SW480 (cell line): ENCODE measurements around the gene AMDHD2.
A peak's percentile ranks its signal among the peaks of the same experiment; 100 is the strongest.

Experiments used
- DNase-seq: peaks from one replicate; pipeline ENCODE4 v3.0.0-alpha.2; 2016; ENCODE audit warnings: low spot score

The AMDHD2 gene

DNA sequence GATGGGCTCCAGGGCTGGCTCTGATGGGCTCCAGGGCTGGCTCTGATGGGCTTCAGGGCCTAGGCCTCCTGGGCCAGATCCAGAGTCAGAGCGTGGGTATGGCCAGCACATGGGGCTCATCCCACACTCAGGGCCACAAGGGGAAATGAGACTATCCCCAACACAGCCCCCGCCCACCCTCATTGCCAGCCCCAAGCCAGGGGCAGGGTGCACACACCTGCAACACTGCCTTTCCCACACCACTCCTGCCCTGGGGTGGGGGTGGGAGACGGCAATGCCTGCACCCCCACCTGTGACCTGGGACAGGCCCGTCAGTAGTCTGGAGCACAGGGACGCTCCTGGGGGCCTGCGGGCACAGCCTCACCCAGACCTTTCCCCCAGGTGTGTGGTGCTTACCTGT, 20.7 kb upstream of the AMDHD2 start:
- DNase-seq, result no peak

DNA sequence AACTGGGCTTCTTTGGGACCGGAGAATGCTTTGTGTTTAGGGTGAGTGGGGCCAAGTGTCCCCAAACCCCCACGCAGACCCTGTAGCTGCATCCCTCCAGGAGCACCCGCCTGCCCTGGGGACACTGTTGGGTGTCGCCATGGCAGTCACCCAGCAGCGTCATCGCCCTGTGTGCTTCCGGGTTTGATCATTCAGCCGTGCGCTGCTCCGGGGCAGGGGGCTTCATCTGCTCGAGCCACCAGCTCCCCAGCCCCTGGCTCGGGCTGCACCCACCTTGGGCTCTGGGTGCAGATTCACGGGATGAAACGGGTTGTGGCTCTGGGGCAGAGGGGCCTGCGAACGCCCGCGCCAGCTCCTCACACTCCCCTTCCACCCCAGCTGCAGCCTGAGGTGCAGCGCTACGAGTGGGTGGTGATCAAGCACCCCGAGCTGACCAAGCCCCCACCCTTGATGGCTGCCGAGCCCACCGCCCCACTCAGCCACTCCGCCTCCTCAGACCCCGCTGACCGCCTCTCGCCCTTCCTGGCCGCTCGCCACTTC, 20.2 kb upstream of the AMDHD2 start:
- DNase-seq, result no peak

- no peak for DNase-seq
Measured at GRCh38 chr16:2500430-2500917, 19.7 kb upstream of the AMDHD2 start.

DNA sequence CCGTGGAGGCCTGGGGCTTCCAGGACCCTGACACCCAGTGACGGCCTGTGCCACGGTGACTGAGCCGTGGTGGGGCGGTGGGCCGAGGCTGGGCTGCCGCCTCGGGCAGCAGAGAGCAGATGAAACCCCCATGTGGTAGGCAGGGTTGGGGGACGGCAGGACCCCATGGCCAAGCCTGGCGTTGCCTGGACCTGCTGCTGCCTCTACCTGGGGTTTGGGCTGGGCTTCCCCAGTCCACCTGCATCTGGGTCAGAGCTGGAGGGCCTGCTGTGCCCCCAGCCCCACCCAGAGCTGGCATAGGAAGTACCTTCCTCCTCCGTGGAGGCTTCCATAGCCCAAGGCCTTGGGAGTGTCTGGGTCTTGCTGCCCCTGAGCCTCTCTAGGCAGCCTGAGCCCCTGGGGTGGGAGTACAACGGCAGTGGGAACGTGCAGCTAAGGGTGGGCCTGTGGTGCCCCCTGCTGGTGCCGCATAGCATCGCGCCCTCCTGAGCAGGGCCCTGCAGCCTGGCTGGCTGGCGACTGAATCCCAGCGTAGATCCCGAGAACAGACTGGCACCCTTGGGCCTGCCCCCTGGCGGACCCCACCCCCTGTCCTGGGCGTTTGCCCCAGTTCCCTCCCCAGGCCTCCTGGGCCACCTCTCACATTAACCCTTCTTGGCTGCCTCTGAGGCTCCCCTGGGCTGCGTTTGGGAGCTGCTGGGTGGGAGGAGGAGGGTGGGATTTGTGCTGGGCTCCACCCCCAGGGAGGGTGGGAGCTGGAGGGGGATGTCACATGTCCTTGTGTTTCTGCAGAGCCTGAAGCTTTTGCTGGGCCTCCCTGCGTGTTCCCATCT, 19.0 kb upstream of the AMDHD2 start:
- peak; percentile 65 for DNase-seq

DNA sequence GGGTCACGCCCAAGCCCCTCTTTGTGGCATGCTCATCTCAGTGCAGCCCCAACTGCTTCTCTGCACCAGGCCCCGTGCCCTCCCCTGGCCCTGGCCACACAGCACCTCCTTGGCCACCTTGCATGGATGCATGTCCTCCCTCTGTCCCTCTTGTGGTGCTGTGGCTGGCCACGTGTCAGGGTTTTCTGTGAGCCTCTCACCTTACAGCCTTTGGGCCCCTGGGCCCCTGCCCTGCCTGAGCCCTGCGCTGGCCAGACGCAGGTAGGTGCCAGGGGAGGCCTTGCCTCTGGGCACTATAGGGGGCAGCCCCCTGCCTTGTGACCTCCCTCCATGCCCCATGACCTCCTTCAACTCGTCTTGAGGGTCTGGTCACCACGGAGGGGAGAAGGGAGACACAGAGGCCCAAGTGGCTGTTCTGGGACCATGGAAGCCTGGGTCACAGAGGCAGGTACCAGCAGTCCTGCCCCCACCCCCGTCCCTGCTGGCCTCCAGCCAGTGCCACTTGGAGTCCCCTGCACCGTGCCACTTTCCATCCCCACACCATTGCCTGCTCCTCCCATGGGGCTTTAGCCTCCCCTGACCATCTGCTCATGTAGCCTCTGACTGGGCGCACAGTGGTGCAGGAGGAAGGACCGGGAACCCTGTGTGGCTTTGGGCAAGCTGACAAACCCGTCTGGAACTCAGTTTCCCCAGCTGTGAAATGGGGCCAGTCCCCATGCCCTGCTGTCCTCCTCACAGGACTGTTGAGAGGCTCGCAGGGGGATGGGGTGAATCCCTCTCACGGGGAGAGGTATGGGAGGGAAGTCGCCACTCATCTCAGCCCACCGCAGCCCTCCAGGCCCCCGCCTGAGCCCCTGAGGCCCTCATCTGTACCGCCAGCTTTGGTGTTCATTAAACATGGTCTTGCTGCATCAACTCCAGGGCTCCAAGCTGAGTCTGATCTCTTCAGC, 17.9 kb upstream of the AMDHD2 start:
- no peak for DNase-seq

DNA sequence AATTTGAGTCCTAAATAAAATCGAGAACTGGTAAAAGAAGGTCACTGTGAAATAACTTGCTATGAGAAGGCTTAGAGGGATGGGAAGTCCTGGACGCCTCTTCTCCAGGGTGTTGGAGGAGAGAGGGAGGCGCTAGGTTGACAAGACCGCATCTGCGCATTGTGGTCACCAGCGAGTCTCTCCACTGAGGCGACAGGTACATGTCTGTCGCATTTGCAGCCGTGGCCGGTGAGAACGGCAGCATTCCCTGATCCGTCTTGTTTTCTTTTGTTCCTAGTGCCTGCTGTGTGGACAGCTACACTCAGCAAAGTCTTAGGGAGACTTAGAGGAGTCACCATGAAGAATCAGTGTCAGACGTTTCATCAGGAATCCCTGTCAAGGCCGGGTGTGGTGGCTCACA, 14.5 kb upstream of the AMDHD2 start:
- DNase-seq, result no peak

GRCh38 chr16:2507052-2507659, 13.0 kb upstream of the AMDHD2 start:
- DNase-seq, result no peak

DNA sequence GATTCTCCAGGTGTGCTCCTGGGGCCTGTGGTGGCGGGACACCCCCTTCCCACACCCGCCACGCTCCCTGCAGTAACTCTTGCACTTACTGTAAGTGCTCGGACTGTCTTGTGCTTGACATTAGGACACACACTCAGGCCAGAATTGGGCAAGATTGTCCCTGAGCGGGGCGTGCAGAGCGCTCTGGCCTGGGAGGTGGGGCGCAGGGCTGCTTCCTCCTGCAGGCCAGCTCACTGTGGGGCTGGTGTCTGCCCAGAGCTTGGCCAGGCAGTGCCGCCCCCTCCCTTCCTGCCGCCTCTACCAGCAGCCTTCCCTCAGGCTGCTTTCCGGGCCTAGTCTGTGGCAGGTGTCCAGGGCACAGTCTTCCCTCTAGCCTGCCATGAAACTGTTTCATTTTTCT, 12.5 kb upstream of the AMDHD2 start:
- no peak for DNase-seq

DNA sequence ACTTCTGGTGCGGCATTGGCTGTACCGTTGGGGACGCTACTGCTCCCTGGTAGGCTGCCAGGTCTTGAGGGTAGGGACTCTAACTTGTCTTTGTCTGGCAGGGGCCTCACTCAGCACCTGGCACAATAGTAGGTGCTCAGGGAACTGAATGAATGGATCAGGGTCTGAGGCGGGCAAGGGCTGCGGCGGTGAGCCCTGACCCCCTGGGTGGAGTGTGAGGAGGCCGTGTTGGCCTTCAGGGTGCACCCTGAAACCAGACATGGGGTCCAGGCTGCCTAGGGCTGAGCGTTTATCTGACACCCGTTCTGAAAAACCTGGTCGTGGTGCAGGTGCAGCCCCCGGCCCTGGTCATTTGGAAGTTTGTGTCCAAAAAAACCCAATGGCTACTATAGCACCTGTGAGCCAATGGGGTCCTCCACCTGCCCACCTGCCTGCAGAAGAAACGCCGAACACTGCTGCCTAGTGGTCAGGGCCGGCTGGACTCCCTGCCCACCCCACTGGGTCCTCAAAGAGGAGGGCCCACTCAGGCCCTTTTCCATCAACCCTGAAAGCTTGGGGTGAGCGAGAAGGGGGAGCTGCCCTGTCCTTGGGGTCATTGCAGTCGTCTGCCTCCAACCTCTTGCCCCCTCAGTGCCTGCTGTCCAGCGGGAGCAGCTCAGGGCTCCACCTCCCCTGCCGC, 11.3 kb upstream of the AMDHD2 start:
- DNase-seq, result no peak

DNA sequence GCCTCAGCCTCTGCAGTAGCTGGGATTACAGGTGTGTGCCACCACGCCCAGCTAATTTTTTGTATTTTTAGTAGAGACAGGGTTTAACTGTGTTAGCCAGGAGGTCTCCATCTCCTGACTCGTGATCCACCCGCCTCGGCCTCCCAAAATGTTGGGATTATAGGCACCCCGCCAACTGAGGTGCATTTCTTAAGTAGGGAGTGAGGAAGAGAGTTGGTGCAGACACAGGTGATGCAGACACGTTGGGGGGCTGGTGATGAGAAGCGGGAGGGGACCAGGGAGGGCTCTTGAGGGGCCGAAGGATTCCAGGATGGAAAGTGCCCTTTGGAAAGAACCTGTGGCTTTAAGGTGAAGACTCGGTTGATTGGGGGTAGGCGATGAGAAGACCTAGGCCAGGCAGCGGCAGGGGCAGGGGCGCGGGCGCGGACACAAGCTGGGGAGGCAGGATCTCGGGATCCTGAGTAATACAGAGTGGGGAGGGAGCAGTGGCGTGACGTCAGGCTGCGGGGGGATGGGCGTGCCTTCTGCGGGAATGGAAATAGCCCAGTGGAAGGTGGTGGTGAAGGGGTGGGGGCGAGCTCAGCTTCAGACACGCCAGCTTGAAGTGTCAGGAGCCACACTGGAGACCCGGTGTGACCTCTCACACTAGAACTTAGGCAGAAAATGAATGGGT, 8.9 kb upstream of the AMDHD2 start:
- no peak for DNase-seq

DNA sequence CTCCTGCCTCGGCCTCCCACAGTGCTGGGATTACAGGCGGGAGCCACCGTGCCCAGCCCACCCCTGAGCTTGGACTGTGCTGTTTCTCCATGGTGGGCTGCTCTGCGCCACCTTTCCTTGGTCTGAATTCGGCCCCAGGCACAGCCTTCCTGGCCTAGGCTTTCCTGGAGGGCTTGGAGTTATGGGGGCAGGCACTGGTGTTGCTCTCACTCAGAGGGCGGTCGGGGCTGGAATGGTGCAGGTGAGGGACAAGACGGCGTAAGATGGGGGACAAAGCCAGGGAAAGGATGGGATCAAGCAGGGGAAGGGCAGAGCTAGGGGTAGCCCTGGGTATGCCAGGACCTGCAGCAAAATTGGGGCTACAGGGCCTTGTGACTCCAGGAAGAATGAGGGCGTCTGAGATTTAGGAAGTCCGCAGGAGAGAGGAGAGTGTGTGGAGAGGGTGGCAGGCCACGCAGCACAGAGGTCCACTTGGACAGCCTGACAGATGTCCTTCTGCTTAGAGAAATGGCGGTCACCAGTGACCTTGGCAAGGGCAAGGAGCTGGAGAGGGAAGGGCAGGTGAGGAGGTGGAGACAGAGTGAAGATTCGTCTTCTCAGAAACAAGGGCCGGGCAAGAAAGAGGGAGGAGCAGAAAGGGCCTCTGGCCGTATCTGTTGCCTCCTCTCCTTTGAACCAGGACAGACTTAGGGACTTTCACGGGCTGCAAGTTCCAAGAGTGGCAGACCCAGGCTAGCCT, 8.0 kb upstream of the AMDHD2 start:
- DNase-seq, result no peak

- DNase-seq, result peak; percentile 37
Measured at GRCh38 chr16:2512735-2513404, 7.3 kb upstream of the AMDHD2 start.

- DNase-seq, result peak; percentile 90
Measured at GRCh38 chr16:2513405-2514332, 6.5 kb upstream of the AMDHD2 start, which contains the start of gene ATP6V0C. Gene ATP6V0C (plus strand): TSS chr16:2513952. CDS start chr16:2514104, 152 bp downstream.

- peak; percentile 11 for DNase-seq
Measured at GRCh38 chr16:2514333-2515179, 5.6 kb upstream of the AMDHD2 start.

GRCh38 chr16:2515180-2515851, 4.9 kb upstream of the AMDHD2 start:
- DNase-seq, result no peak

DNA sequence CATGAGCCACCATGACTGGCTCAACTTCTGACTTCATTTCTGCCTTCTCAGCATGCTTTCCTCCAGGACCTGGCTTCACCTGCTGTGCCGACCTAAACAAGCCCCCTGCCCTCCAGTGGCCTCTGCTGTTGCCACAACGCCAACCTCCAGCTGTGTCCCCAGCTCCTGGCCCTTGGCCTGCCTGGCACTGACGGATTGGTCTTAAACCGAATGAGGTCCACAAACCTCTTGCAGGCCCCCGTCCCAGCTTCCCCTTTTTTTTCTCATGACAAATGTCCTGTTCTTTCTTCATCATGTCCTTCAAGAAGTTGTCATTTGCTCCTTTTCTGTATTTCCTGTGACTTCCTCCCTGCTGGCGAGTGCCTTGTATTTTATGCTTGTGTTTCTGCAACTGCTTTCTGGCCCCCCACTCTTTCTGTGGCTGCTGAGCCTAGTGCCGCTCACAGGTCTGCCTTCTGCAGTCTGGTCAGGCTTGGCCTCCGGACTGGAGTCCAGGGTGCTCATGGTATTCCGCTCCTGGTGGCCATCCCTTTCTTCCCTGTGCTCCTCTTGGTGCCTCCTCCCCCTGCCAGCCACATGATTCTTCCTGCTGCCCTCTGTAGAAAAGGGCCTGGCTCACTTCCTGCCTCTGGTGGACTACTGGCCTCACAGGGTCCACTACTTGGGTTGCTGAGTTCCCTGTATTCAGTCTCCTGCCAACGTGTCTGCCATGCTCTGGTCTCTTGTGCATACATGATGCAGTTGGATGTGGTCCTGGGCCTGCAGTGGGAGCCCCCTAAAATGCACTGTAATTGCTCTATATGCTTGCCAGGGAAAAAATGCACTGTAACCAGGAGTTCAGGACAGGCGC, 3.6 kb upstream of the AMDHD2 start:
- DNase-seq, result no peak
